Kidney capillary endothelial cell (primary cell): ENCODE results near the gene SLC24A1.

Experiments
- DNase-seq: peaks from one replicate; pipeline ENCODE4 v3.0.0-alpha.2; 2018; ENCODE audit warnings: low spot score

The SLC24A1 gene

GRCh38 chr15:65618560-65619109, 3.1 kb upstream of the SLC24A1 start:
- no peak for DNase-seq

DNA sequence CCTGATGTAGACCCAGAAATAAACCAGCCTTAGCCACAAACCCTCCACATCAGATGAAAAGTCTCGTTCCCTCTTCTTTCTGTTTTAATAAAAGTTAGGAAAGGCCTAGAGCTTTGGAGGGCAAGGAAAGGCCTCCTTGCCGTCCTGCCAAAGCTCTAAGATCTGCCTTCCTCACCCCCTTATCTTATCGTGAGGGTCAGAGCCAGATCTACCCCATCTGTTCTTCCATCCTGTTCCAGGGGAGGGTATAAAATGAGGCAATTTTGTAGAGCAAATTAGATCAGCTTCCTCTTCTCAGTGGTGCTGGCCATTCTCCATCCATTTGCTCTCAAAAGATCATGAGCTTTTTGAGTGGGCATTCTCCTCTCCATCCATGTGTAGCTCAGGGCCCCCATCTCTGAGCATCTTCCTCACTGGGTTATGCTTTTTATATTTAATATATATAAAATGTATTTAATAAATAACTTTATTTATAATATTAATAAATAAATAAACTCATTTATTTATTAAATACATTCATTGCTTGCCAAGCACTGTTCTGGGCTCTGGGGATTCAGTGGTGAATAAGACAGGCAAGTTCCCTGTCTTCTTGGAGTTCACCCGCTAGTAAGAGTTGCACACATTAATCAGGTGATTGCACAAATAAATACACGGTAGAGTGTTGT, 2.0 kb upstream of the SLC24A1 start:
- no peak for DNase-seq

DNA sequence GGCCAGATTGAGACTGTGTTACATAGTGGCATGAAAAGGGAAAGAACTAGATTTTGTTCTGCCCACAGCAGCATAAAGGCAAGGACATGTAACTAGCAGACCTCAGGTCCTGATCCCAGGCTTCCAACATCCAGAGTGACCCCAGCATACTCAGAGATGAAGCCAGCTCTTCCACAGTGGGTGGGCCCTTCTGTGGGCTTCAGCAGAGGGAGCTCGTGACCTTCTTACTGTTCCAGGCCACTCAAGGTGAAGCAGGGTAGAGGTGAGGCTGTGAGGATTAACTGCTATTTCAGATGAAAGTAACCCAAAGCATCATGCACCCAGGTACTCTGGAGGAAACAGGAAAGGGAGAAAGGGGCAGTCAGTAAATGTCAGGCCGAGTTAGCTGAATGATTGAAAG, 905 bp upstream of the SLC24A1 start:
- DNase-seq: no peak

GRCh38 chr15:65623103-65623502, 1.4 kb downstream of the SLC24A1 start:
- DNase-seq: no peak

DNA sequence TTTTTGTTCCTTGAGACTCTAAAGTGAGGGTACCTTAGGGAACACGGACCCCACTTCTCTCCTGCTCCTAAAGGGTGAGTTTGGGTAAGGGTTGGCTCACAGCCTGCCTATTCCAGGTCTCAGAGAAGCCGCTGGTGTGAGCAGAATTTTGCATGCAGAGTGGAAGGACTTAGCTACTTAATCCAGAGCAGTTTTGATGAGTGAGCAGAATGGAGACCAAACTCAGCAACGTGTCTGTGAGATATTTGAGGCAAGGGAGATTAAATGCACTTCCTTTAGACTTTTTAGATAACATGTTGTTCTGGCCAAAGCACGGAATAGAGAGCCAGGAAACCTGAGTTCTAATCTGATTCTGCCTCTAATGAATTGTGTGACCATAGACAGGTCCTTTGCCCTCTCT, 5.1 kb downstream of the SLC24A1 start:
- DNase-seq: no peak

- no peak for DNase-seq
Observed at GRCh38 chr15:65629548-65629947, 7.8 kb downstream of the SLC24A1 start.

GRCh38 chr15:65630760-65631159, 9.0 kb downstream of the SLC24A1 start:
- no peak for DNase-seq

DNA sequence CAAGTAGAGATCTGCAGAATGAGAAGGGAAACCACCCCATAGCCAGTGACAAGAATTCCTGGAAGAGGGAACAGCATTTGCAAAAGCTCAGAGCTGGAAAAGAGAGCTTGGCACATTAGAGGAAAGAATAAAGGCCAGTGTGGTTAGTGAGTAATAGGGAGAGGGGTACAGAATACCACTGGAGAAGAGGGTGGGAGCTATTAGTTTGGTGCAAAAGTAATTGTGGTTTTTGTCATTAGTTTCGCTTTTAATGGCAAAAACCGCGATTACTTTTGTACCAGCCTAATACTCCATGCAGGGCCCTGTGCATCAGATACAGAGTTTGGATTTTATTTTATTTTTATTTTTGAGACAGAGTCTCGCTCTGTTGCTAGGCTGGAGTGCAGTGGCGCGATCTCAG, 9.8 kb downstream of the SLC24A1 start:
- no peak for DNase-seq

DNA sequence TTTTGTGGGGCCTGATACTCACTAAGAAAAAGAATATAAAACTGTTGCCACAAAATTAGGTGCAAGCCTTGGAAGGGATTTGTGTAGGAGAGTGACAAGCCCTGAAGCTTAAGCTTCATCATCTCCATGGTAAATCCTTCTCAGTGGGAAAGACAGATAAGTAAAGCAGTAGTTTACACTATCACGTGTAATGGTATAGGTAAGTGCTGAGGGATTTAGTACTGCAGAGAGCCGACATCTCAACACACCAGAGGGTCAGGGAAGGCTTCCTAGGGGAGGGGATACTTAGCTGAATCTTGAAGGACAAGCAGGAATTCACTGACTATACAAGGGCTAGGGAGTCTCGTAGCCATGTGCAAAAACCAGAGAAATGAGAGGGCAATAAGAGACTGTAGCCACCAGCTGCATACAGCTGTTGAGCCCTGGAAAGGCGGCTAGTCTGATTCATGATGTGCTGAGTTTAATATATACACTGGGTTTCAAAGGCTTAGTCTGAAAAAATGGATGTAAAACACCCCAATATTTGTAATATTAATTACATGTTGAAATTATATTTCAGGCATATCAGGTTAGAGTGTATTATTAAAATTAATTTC, 11.1 kb downstream of the SLC24A1 start:
- no peak for DNase-seq

- no peak for DNase-seq
Observed at GRCh38 chr15:65633752-65634151, 12.0 kb downstream of the SLC24A1 start.

- no peak for DNase-seq
Observed at GRCh38 chr15:65634356-65634755, 12.6 kb downstream of the SLC24A1 start.

- no peak for DNase-seq
Observed at GRCh38 chr15:65638109-65638508, 16.4 kb downstream of the SLC24A1 start.

GRCh38 chr15:65638681-65639089, 16.9 kb downstream of the SLC24A1 start:
- DNase-seq: peak; percentile 72

GRCh38 chr15:65639509-65639908, 17.8 kb downstream of the SLC24A1 start:
- DNase-seq: no peak

- no peak for DNase-seq
Observed at GRCh38 chr15:65641768-65642475, 20.2 kb downstream of the SLC24A1 start.

DNA sequence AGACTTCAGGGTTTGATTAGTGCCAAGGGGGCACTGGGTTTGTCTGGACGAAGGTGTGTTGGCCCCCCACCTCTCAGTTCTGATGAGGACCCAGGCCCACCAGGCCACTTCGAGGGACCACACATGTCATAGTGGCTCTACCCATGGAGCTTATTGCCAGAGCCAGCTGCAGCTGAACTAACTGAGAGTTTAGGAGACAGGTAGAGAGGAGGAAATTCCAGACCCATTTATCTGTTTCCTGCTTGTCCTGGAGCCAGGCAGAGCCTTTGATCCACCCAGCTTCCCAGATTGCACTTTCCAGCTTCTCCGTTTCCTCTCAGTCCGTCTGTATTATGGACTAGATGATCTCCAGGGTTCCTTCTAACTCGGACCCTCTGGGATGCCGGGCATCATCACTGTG, 20.9 kb downstream of the SLC24A1 start:
- DNase-seq: peak; percentile 58

DNA sequence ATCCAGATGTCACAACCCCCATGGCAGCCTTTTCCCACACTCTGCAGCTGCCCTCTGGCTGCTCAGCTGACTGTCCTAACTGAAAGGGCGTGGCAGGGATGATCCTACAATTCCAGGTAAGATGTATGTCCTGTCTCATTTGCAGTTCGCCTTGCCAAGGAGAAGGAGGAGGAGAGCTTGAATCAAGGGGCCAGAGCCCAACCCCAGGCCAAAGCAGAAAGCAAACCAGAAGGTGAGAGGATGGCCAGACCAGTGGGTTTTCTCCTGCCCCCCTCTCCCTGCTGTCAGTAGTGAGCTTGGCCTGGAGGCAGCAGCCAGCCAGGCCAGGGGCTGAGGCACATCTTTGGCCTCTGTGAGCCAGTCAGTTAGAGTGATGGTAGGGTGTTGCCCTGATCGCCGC, 22.5 kb downstream of the SLC24A1 start:
- no peak for DNase-seq

- DNase-seq: no peak
Observed at GRCh38 chr15:65645392-65645791, 23.7 kb downstream of the SLC24A1 start.

DNA sequence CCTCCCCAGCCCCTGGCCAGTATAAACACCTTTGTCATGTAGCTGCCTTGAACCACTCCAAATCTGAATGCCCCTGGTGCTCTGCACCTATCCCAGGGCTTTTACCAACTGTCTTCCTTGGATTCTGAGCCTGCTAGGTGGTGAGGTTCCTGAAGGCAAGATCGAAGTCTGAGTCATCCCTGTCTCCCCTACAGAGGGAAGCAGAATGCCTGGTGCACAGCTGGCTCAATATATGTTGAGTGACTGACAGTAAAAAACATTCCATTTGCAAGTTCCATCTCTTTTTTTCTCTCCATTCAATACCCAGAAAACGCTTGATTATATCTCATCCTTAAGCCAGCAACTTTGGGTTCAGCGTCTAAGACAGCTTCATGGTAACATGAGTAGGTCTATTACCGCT, 24.7 kb downstream of the SLC24A1 start:
- no peak for DNase-seq

DNA sequence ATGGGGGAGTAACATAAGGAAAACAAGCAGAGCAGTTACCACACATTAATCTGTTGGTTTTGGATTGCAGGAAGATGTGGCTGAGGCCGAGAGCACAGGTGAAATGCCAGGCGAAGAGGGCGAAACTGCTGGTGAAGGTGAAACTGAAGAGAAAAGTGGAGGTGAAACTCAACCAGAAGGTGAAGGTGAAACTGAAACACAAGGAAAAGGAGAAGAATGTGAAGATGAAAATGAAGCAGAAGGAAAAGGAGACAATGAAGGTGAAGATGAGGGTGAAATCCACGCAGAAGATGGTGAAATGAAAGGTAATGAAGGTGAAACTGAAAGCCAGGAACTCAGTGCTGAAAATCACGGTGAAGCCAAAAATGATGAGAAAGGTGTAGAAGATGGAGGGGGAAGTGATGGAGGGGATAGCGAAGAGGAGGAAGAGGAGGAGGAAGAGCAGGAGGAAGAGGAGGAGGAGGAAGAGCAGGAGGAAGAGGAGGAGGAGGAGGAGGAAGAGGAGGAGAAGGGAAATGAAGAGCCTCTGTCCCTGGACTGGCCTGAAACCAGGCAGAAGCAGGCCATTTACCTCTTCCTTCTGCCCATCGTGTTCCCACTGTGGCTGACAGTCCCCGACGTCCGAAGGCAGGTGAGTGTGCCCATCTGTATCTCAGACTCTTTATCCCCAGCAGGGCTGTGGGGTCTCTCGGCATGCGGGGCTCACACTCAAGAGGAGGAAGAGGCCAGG, 28.7 kb downstream of the SLC24A1 start:
- no peak for DNase-seq

DNA sequence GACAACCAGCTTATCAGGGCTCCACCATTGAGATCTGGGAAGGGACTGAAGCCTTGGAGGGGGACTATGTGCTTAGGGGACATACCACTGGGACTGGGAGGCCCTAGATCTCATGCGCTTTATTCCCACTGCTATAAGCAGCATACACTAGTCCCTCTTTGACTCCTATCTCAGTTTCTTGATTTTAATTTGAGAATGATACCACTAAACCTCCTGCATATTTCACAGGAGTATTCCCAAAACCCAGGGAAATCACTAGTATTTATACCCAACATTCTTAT, 29.2 kb downstream of the SLC24A1 start:
- no peak for DNase-seq

DNA sequence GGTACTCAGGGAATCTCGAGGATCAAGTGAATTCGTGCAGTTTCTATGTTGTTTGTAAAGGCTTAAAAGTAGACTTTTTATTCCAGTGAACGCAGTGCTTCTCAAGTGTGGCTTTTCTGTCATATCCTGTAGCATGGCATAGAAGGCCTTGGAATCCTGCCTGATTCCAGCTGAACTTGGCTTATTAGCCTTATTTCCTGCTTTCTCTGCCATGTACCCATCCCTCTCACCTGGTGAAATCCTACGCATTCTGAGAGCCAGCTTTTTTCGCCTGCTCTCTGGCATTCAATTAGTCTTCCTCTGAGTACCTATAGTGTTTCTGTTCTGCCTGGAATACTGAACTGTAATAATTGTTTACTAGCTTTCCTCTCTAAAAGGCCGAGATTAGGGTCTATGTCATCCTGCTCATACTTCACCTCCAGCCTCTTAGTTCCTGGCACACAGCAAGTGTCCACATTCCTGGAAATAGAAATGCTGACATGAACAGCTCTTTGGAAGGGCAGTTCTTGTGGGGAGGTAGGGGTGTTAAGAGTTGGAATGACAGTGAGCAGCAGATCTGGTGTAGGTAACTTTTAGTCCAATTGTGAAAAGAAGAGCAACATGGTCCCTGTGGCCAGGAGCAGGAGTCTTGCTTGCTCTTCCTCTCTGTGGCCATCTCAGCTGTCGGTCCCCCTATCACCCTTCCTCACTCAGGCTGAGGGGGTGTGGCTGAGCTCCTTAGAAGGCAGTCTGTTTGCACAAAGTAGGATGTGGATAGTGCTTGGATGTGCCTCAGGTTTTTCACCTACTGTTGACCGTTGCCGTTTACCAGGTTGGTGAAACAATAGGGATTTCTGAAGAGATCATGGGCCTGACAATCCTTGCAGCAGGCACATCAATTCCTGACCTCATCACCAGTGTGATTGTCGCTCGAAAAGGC, 30.4 kb downstream of the SLC24A1 start:
- DNase-seq: no peak
